Measurements from ENCODE around the gene SH3BP5L.

Gene SH3BP5L

DNA sequence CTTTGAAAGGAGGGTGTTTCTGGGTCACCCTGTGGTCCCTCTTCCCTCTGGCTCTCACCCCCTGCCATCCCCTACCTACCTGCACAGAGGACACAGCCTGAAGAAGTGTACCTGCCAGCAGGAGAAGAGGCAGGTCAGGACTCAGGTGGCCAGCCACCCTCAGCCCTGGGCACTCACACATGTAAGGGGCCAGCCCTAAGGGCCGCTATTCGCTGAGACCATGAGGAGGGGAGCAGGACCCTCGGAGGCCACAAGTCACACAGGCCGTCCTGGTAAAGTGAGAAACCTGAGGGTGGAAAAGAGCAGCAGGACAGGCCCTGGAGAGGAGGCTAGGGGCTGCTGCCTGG lies 32.0 kb upstream of the SH3BP5L start:
- H3K4me3 ChIP-seq (ENCODE audit: low read depth, low read length), result peak overlapping the region; percentile 54
- DNase-seq (ENCODE audit: low read depth), result no peak
- in situ Hi-C loops (cut with HindIII; ENCODE audit: low sequenced_read_pairs), result no loop called here
- TF ChIP-seq, protein P1, sequence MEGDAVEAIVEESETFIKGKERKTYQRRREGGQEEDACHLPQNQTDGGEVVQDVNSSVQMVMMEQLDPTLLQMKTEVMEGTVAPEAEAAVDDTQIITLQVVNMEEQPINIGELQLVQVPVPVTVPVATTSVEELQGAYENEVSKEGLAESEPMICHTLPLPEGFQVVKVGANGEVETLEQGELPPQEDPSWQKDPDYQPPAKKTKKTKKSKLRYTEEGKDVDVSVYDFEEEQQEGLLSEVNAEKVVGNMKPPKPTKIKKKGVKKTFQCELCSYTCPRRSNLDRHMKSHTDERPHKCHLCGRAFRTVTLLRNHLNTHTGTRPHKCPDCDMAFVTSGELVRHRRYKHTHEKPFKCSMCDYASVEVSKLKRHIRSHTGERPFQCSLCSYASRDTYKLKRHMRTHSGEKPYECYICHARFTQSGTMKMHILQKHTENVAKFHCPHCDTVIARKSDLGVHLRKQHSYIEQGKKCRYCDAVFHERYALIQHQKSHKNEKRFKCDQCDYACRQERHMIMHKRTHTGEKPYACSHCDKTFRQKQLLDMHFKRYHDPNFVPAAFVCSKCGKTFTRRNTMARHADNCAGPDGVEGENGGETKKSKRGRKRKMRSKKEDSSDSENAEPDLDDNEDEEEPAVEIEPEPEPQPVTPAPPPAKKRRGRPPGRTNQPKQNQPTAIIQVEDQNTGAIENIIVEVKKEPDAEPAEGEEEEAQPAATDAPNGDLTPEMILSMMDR (IDR thresholded peaks at IDR 0.05; ENCODE audit: low read depth, low read length, missing control alignments), result no peak

DNA sequence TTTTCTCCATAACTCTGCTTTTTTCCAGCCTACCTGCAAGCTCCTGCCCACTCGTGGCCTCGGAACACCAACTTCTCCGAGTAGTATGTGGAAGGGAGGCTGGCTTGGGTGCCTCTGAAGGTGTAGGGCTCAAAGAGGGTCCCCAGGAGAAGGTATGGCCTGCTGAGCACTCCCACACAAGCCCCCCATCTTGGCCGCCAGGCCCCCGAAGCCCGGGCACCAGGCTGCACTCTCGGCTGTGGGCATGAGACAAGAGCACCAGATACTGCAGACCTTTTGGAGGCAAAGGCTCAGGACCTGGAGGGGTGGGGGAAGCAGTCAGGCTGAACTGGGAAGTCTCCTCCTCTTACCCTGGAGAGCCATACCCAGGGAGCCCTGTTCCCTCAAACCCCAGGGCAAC lies 31.5 kb upstream of the SH3BP5L start:
- in situ Hi-C loops (cut with HindIII; ENCODE audit: low sequenced_read_pairs), result no loop called here
- no peak for DNase-seq (ENCODE audit: low read depth)
- TF ChIP-seq, protein P1 (IDR thresholded peaks at IDR 0.05; ENCODE audit: low read depth, low read length, missing control alignments), result no peak
- peak overlapping the region; percentile 54 for H3K4me3 ChIP-seq (ENCODE audit: low read depth, low read length)

DNA sequence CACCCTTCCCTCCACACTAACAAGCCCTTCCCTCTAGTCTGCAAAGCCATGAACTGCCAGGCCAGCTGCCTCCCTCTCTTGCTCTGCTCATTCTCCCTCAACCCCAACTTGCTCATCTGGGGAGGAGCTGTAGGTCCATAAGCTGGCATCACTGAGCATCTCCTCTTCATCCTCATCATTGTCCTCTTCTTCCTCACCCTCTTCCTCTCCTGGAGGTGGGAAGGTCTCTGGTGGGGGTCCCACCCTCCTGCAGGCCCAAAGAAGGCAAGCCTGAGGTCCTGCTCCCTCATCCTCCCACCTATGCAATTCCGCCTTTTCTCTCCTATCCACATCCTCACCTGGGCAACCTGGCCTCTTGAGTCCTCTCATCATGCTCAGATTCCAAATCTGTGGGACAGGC lies 30.5 kb upstream of the SH3BP5L start:
- no peak for DNase-seq (ENCODE audit: low read depth)
- TF ChIP-seq, protein P1 (IDR thresholded peaks at IDR 0.05; ENCODE audit: low read depth, low read length, missing control alignments), result no peak
- no peak overlapping the region for H3K4me3 ChIP-seq (ENCODE audit: low read depth, low read length)
- in situ Hi-C loops (cut with HindIII; ENCODE audit: low sequenced_read_pairs), result no loop called here

DNA sequence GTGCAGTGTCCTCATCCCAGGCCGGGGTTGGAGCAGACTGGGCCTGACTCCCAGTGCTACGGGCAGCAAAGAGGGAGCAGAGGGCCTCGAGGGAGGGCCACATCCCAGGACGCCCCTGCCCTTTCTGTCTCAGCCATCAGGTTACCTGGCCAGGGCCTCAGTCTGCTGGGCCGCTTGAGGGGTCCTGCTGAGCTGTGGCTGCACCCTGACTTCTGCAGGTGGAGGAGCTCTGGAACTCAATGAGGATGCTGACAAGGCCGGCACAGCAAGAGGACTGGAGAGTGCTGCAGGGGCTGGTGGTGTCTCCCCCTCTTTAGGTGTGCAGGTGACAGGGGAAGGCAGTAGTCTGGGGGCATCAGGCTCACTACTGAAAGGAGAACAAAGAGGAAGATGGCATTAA lies 29.9 kb upstream of the SH3BP5L start:
- H3K4me3 ChIP-seq (ENCODE audit: low read depth, low read length), result no peak overlapping the region
- DNase-seq (ENCODE audit: low read depth), result no peak
- in situ Hi-C loops (cut with HindIII; ENCODE audit: low sequenced_read_pairs), result no loop called here
- TF ChIP-seq, protein P1 (IDR thresholded peaks at IDR 0.05; ENCODE audit: low read depth, low read length, missing control alignments), result no peak

DNA sequence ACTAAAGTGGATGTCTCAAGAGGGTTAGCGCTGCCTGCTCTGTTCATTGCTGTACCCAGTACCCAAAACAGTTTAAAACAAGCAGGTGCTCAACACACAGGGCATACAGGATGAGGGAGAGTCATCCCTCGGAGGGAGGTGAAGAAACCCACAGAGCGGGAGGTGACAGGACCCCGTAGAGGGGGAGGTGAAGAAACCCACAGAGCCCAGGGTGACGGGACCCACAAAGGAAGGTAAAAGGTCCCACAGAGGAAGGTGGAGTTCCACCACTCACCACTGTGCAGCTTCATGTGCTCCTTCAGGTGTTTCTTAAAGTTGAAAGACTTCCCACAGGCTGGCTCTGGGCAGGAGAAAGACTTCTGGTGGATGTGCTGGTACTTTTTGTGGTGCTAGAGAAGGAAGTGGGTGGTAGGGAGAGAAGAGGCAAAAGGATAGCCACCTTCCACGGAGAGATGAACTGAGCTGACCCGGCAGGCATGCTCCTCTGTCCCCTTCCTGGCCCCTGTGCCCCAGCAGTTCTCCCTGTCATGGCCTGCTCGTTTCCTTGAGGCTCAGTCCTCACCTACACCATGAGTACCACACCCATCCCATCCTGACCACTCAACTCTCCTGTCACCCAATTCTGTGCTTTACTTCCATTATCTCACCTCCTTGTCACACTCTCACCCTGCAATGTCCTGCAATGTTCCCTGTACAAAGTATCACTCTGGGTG lies 28.1 kb upstream of the SH3BP5L start:
- in situ Hi-C loops (cut with HindIII; ENCODE audit: low sequenced_read_pairs), result no loop called here
- TF ChIP-seq, protein P1 (IDR thresholded peaks at IDR 0.05; ENCODE audit: low read depth, low read length, missing control alignments), result no peak
- no peak overlapping the region for H3K4me3 ChIP-seq (ENCODE audit: low read depth, low read length)
- no peak for DNase-seq (ENCODE audit: low read depth)

DNA sequence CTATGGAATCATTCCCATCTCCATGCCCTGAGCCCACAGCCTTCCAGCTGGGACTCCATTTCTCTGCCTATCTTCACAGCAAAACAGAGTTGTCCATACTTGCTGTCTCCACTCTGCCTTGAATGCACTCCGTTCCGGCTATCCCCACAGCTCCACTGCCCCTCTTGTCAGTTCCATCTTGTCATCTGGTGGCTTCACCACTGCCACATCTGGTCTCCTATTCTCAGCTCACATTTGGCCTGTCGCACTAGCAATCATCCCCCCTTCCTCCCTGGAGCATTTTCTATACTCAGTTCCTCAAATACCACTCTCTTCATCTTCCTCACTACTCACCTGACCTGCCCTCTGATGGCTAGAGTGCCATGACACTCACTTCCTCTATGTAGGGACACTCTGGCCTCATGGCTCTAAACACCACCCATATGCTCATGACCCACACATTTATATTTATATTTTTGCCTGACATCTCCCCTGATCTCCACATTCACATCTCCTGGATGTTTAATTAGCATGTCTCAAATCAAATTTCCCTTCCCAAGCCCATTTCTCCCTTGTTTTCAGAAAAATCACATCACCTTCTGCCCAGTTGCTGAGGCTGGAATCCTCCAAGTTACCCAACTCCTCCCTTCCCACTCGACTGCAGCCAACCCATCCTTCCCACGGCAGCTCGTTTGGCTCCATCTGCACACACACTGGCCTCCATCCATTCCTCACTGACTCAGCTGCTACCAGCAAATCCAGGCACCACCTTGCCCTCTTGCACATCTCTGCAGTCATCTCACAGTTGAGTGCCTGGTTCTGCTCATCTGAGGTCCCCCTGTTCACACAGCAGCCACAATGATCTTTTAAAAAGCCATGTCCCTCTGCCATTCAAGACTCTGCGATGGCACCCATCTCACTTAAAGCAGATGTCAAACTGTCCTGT lies 27.0 kb upstream of the SH3BP5L start:
- in situ Hi-C loops (cut with HindIII; ENCODE audit: low sequenced_read_pairs), result no loop called here
- no peak overlapping the region for H3K4me3 ChIP-seq (ENCODE audit: low read depth, low read length)
- TF ChIP-seq, protein P1 (IDR thresholded peaks at IDR 0.05; ENCODE audit: low read depth, low read length, missing control alignments), result no peak
- no peak for DNase-seq (ENCODE audit: low read depth)
